OCI-LY3 (cell line): ENCODE results near the gene RAD51B.

ENCODE experiments used
- CTCF ChIP-seq: fragments of 200-600, 300-600 bp; sonication (generic); IDR thresholded peaks from 2 replicates; pipeline ENCODE4 v1.5.1; 2014; ENCODE audit warnings: antibody characterized with exemption, low read length, low read depth
- EZH2phosphoT487 ChIP-seq: fragments of 200-600 bp; shearing (Covaris generic); IDR thresholded peaks from 2 replicates; pipeline ENCODE4 v1.6.1; 2018; ENCODE audit warnings: antibody characterized with exemption, mixed run types, low read depth

- no peak for TF ChIP-seq CTCF
- no peak for TF ChIP-seq EZH2phosphoT487
Observed at GRCh38 chr14:68471964-68472508, 652.5 kb downstream of the RAD51B start.
